KG1 (cell line): ENCODE results near the gene CKAP2L.

Source experiments
- DNase-seq: peaks from one replicate; lab custom pipeline; 2025; lab: John Stamatoyannopoulos, UW

CKAP2L gene

GRCh38 chr2:112760149-112760548, 4.3 kb downstream of the CKAP2L start:
- DNase-seq = no peak

GRCh38 chr2:112758711-112759110, 5.7 kb downstream of the CKAP2L start:
- DNase-seq = no peak

- no peak for DNase-seq
Observed at GRCh38 chr2:112757265-112757664, 7.1 kb downstream of the CKAP2L start.

GRCh38 chr2:112756207-112756606, 8.2 kb downstream of the CKAP2L start:
- DNase-seq = no peak

GRCh38 chr2:112755444-112755843, 9.0 kb downstream of the CKAP2L start:
- no peak for DNase-seq

GRCh38 chr2:112754564-112754963, 9.8 kb downstream of the CKAP2L start:
- no peak for DNase-seq

GRCh38 chr2:112752667-112753066, 11.7 kb downstream of the CKAP2L start:
- DNase-seq = no peak

GRCh38 chr2:112751451-112752197, 12.8 kb downstream of the CKAP2L start:
- no peak for DNase-seq

- DNase-seq = no peak
Observed at GRCh38 chr2:112750560-112750843, 13.9 kb downstream of the CKAP2L start.

- peak; percentile 24 for DNase-seq
Observed at GRCh38 chr2:112749755-112750559, 14.5 kb downstream of the CKAP2L start.

- DNase-seq = no peak
Observed at GRCh38 chr2:112740527-112740926, 23.9 kb downstream of the CKAP2L start.

GRCh38 chr2:112737542-112738232, 26.7 kb downstream of the CKAP2L start:
- no peak for DNase-seq

GRCh38 chr2:112733871-112734270, 30.5 kb downstream of the CKAP2L start:
- DNase-seq = no peak

GRCh38 chr2:112733456-112733855, 31.0 kb downstream of the CKAP2L start:
- no peak for DNase-seq

- DNase-seq = no peak
Observed at GRCh38 chr2:112731479-112731878, 32.9 kb downstream of the CKAP2L start.

GRCh38 chr2:112730791-112731190, 33.6 kb downstream of the CKAP2L start:
- DNase-seq = no peak

- DNase-seq = no peak
Observed at GRCh38 chr2:112730216-112730615, 34.2 kb downstream of the CKAP2L start.

GRCh38 chr2:112728378-112729175, 35.8 kb downstream of the CKAP2L start:
- no peak for DNase-seq

- no peak for DNase-seq
Observed at GRCh38 chr2:112728029-112728362, 36.4 kb downstream of the CKAP2L start.

- no peak for DNase-seq
Observed at GRCh38 chr2:112727276-112728028, 37.0 kb downstream of the CKAP2L start.

- DNase-seq = peak; percentile 87
Observed at GRCh38 chr2:112726487-112727190, 37.8 kb downstream of the CKAP2L start.
